ENCODE measurements around the gene CHMP5. TPM values are rescaled to one million over a fixed set of nuclear protein-coding genes. Genes with fewer than 3 reads are reported as not detected.

CHMP5 gene
- total RNA-seq, 1 donor from 2014 or later, result 108 TPM

GRCh38 chr9:33264003-33264472 lies 811 bp upstream of the CHMP5 start:
- Histone ChIP-seq H3K27ac (ENCODE audit: low read depth, low read length) (peak overlapping the region; percentile 83), H3K36me3 (ENCODE audit: insufficient read depth, low read length) (peaks cover 41% of the 10 kb centered on the region), H3K9me3 (ENCODE audit: insufficient read depth, low read depth, low read length) (no peaks in the 10 kb centered on the region), H3K4me2 (ENCODE audit: low read length) (peak overlapping the region; percentile 93), H3K4me1 (ENCODE audit: insufficient read depth, low read length) (peaks cover 16% of the 10 kb centered on the region), H3K4me3 (ENCODE audit: insufficient read depth, low read depth, low read length) (peak overlapping the region; percentile 90), H2AFZ (ENCODE audit: low read depth, low read length) (peak overlapping the region; percentile 95), H3K9ac (ENCODE audit: low read length) (peak overlapping the region; percentile 97), H3K79me2 (ENCODE audit: insufficient read depth, low read length) (peaks cover 55% of the 10 kb centered on the region), H4K20me1 (ENCODE audit: insufficient read depth, low read length) (peaks cover 17% of the 10 kb centered on the region), H3K27me3 (ENCODE audit: insufficient read depth, low read length) (no peaks in the 10 kb centered on the region)
- TF ChIP-seq CTCF (IDR thresholded peaks at IDR 0.05; ENCODE audit: insufficient read depth, low read depth, low read length) (no peak), EZH2 (IDR thresholded peaks at IDR 0.05; ENCODE audit: insufficient read depth, low read length) (no peak)
- Mint-ChIP-seq H3K9me3 (ENCODE audit: unreplicated experiment) (no peaks in the 10 kb centered on the region), H3K27ac (ENCODE audit: unreplicated experiment) (peak overlapping the region; percentile 2), H3K36me3 (ENCODE audit: low read depth, unreplicated experiment) (peaks cover 9% of the 10 kb centered on the region), H3K4me1 (ENCODE audit: low read depth, unreplicated experiment) (peaks cover 19% of the 10 kb centered on the region), H3K27me3 (ENCODE audit: low read depth, unreplicated experiment) (no peaks in the 10 kb centered on the region), H3K4me3 (ENCODE audit: unreplicated experiment) (peak overlapping the region; percentile 95)
- no peak for DNase-seq (ENCODE audit: low read depth)
- no peak for FAIRE-seq

GRCh38 chr9:33265211-33265865 lies 489 bp downstream of the CHMP5 start:
- peaks cover 55% of the 10 kb centered on the region for H3K79me2 ChIP-seq (ENCODE audit: insufficient read depth, low read length)

More at GRCh38 chr9:33265211-33265865, 489 bp downstream of the CHMP5 start:
- peaks cover 16% of the 10 kb centered on the region for H3K4me1 ChIP-seq (ENCODE audit: insufficient read depth, low read length)
- no peaks in the 10 kb centered on the region for H3K27me3 ChIP-seq (ENCODE audit: insufficient read depth, low read length)
- no peak for TF ChIP-seq CTCF (IDR thresholded peaks at IDR 0.05; ENCODE audit: insufficient read depth, low read depth, low read length)
- no peak for TF ChIP-seq EZH2 (IDR thresholded peaks at IDR 0.05; ENCODE audit: insufficient read depth, low read length)
- peak overlapping the region; percentile 97 for H3K9ac ChIP-seq (ENCODE audit: low read length)
- H3K4me1 Mint-ChIP-seq (ENCODE audit: low read depth, unreplicated experiment), result peaks cover 19% of the 10 kb centered on the region
- H3K4me2 ChIP-seq (ENCODE audit: low read length), result peak overlapping the region; percentile 99
- H3K36me3 ChIP-seq (ENCODE audit: insufficient read depth, low read length), result peaks cover 29% of the 10 kb centered on the region
- peak overlapping the region; percentile 74 for H3K27ac ChIP-seq (ENCODE audit: low read depth, low read length)
- peaks cover 12% of the 10 kb centered on the region for H4K20me1 ChIP-seq (ENCODE audit: insufficient read depth, low read length)
- H3K27ac Mint-ChIP-seq (ENCODE audit: unreplicated experiment), result peak overlapping the region; percentile 93
- H3K4me3 Mint-ChIP-seq (ENCODE audit: unreplicated experiment), result peak overlapping the region; percentile 90
- no peak for FAIRE-seq
- H3K9me3 Mint-ChIP-seq (ENCODE audit: unreplicated experiment), result no peaks in the 10 kb centered on the region
- H3K4me3 ChIP-seq (ENCODE audit: insufficient read depth, low read depth, low read length), result peak overlapping the region; percentile 81
- H3K9me3 ChIP-seq (ENCODE audit: insufficient read depth, low read depth, low read length), result no peaks in the 10 kb centered on the region
- H3K27me3 Mint-ChIP-seq (ENCODE audit: low read depth, unreplicated experiment), result no peaks in the 10 kb centered on the region
- H3K36me3 Mint-ChIP-seq (ENCODE audit: low read depth, unreplicated experiment), result peaks cover 11% of the 10 kb centered on the region
- peak overlapping the region; percentile 43 for H2AFZ ChIP-seq (ENCODE audit: low read depth, low read length)
- no peak for DNase-seq (ENCODE audit: low read depth)

Data from astrocyte (in vitro differentiated cells and primary cell).